MM.1S (cell line): Measurements from ENCODE around the gene S100A3.

Experiments used
- DNase-seq: peaks from one replicate; pipeline ENCODE4 v3.0.0-alpha.2; 2015
- H2AFZ ChIP-seq: fragments of 300-600 bp; sonication (generic); 2 replicates; pipeline ENCODE4 v1.6.0; 2016; ENCODE audit warnings: antibody characterized with exemption, low read length
- H3F3A ChIP-seq: fragments of 300-600 bp; sonication (generic); 2 replicates; pipeline ENCODE4 v1.6.1; 2016; ENCODE audit warnings: mild to moderate bottlenecking, antibody characterized with exemption, low read length, moderate library complexity, mixed read lengths; ENCODE audit not compliant: insufficient read depth
- H3K27ac ChIP-seq: fragments of 300-600 bp; sonication (generic); 2 replicates; pipeline ENCODE4 v1.5.1; 2016; ENCODE audit warnings: mild to moderate bottlenecking, low read length
- H3K27me3 ChIP-seq: fragments of 300-600 bp; sonication (generic); replicated peaks from 2 replicates; pipeline ENCODE4 v1.6.0; 2016; ENCODE audit warnings: low read length; ENCODE audit not compliant: insufficient read depth
- H3K36me3 ChIP-seq: fragments of 300-600 bp; sonication (generic); replicated peaks from 2 replicates; pipeline ENCODE4 v1.6.1; 2016; ENCODE audit warnings: mild to moderate bottlenecking, low read length, mixed read lengths; ENCODE audit not compliant: insufficient read depth
- H3K4me1 ChIP-seq: fragments of 300-600 bp; sonication (generic); 2 replicates; pipeline ENCODE4 v1.6.1; 2016; ENCODE audit warnings: low read length, mixed read lengths
- H3K4me2 ChIP-seq: fragments of 300-600 bp; sonication (generic); 2 replicates; pipeline ENCODE4 v1.6.0; 2016; ENCODE audit warnings: low read depth, low read length
- H3K4me3 ChIP-seq: fragments of 300-600 bp; sonication (generic); 2 replicates; pipeline ENCODE4 v1.5.1; 2016; ENCODE audit warnings: low read length, mixed read lengths
- H3K79me2 ChIP-seq: fragments of 300-600 bp; sonication (generic); 2 replicates; pipeline ENCODE4 v1.6.1; 2016; ENCODE audit warnings: mixed run types, low read length, mixed read lengths
- H3K9ac ChIP-seq: fragments of 300-600 bp; sonication (generic); 2 replicates; pipeline ENCODE4 v1.6.1; 2016; ENCODE audit warnings: low read length, mixed read lengths
- H3K9me2 ChIP-seq: fragments of 300-600 bp; sonication (generic); replicated peaks from 2 replicates; pipeline ENCODE4 v1.6.1; 2016; ENCODE audit warnings: mild to moderate bottlenecking, low read length, mixed read lengths; ENCODE audit not compliant: insufficient read depth
- H3K9me3 ChIP-seq: fragments of 300-600 bp; sonication (generic); replicated peaks from 2 replicates; pipeline ENCODE4 v1.6.1; 2016; ENCODE audit warnings: mild to moderate bottlenecking, low read length, mixed read lengths; ENCODE audit not compliant: insufficient read depth
- H4K20me1 ChIP-seq: fragments of 300-600 bp; sonication (generic); 2 replicates; pipeline ENCODE4 v1.6.1; 2016; ENCODE audit warnings: mild to moderate bottlenecking, low read length, moderate library complexity, mixed read lengths; ENCODE audit not compliant: insufficient read depth
- EZH2 ChIP-seq: fragments of 300-600 bp; sonication (generic); optimal IDR thresholded peaks from 2 replicates; pipeline ENCODE3; 2017; ENCODE audit warnings: low read depth, mild to moderate bottlenecking, antibody characterized with exemption, low read length, mixed read lengths
- EZH2phosphoT487 ChIP-seq: fragments of 300-600 bp; sonication (generic); IDR thresholded peaks from 2 replicates; pipeline ENCODE4 v1.6.1; 2018; ENCODE audit warnings: antibody characterized with exemption, low read length
- TF ChIP-seq, protein P1 (sequence below): fragments of 300-600 bp; sonication (generic); IDR thresholded peaks from 2 replicates; pipeline ENCODE4 v1.5.1; 2016; ENCODE audit warnings: antibody characterized with exemption, low read length, mixed read lengths

The S100A3 gene

DNA sequence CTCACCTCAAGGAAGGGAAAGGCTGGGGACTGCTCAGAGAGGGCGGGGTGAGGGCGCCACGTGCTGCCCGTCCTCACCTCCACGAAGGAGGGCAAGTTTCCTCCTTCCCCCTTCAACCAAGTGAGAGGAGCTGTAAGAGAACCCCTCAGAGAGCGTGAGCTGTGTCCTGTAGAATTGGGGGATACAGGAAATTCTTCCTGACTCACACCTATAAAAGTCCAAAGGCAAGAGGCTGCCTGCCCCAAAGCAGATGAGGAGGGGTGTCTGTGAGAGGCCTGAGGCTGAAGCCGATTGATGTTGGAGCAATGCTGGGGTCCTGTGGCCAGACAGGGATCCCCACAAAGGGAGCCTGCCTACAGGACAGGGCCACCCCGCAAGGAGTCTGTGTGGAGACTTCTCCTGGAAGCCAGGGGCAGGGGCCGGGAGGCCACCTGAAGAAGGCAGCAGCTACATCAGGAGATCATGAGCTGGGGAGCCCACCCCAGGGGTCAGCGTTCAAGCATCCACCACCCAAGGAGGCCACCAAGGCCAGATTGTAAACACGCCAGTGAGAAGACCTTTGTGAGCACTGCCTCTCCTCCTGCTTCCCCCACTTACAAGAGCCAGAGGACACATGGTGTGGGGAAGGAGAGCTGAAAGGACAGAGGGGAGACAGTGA lies 41.0 kb downstream of the S100A3 start:
- H2AFZ ChIP-seq: no peak overlapping the region

DNA sequence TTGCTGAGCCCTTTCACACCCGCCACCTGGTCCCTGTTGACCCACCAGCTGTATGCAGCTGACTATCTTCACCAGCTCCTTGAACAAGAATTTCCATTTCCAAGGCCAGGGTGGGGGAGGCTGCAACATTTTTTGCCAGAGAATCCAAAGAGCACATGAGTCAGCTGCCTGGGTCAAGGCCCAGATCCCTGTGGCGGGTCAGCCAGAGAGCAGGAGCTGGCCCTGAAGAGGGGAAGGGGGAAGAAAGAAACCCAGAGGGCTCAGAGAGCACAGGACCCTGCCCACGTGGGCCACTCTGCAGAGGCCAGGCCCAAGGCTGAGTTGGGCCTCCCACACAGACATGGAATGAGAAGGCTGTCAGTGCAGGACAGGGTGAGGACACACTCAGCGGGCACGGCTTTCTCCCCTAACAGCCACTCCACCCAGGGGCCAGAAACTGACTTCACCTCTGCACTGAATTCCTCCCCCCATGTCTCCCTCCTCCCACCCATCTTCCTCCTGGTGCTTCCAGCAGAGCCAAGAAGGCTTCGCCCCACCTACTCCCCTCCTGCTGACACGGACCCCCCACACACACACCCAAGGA lies 42.1 kb downstream of the S100A3 start:
- no peaks in the 10 kb centered on the region for H3K27me3 ChIP-seq
- H3K4me1 ChIP-seq: peaks cover 3% of the 10 kb centered on the region; the same call in 1 of the 2 replicates
- no peak for DNase-seq
- no peak overlapping the region for H3K9ac ChIP-seq
- H2AFZ ChIP-seq: no peak overlapping the region
- H3K4me3 ChIP-seq: no peak overlapping the region
- H4K20me1 ChIP-seq: no peaks in the 10 kb centered on the region
- no peaks in the 10 kb centered on the region for H3K9me2 ChIP-seq
- no peaks in the 10 kb centered on the region for H3K79me2 ChIP-seq
- no peaks in the 10 kb centered on the region for H3K36me3 ChIP-seq
- H3K9me3 ChIP-seq: no peaks in the 10 kb centered on the region
- H3K4me2 ChIP-seq: no peak overlapping the region
- H3F3A ChIP-seq: peaks cover 3% of the 10 kb centered on the region; the same call in 1 of the 2 replicates
- TF ChIP-seq EZH2: no peak
- TF ChIP-seq, protein P1, sequence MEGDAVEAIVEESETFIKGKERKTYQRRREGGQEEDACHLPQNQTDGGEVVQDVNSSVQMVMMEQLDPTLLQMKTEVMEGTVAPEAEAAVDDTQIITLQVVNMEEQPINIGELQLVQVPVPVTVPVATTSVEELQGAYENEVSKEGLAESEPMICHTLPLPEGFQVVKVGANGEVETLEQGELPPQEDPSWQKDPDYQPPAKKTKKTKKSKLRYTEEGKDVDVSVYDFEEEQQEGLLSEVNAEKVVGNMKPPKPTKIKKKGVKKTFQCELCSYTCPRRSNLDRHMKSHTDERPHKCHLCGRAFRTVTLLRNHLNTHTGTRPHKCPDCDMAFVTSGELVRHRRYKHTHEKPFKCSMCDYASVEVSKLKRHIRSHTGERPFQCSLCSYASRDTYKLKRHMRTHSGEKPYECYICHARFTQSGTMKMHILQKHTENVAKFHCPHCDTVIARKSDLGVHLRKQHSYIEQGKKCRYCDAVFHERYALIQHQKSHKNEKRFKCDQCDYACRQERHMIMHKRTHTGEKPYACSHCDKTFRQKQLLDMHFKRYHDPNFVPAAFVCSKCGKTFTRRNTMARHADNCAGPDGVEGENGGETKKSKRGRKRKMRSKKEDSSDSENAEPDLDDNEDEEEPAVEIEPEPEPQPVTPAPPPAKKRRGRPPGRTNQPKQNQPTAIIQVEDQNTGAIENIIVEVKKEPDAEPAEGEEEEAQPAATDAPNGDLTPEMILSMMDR: no peak
- TF ChIP-seq EZH2phosphoT487: no peak
- no peak overlapping the region for H3K27ac ChIP-seq

More for the DNA sequence above, 41.0 kb downstream of the S100A3 start:
- Histone ChIP-seq H3K27me3 (no peaks in the 10 kb centered on the region), H3K9me3 (no peaks in the 10 kb centered on the region), H4K20me1 (no peaks in the 10 kb centered on the region), H3K9me2 (no peaks in the 10 kb centered on the region), H3K79me2 (no peaks in the 10 kb centered on the region), H3K27ac (no peak overlapping the region), H3K36me3 (no peaks in the 10 kb centered on the region), H3K4me3 (no peak overlapping the region), H3F3A (peaks cover 3% of the 10 kb centered on the region; the same call in 1 of the 2 replicates), H3K4me2 (no peak overlapping the region), H3K4me1 (peaks cover 3% of the 10 kb centered on the region; the same call in 1 of the 2 replicates), H3K9ac (no peak overlapping the region)
- TF ChIP-seq EZH2 (no peak), EZH2phosphoT487 (no peak)
- TF ChIP-seq, protein P1: no peak
- no peak for DNase-seq

DNA sequence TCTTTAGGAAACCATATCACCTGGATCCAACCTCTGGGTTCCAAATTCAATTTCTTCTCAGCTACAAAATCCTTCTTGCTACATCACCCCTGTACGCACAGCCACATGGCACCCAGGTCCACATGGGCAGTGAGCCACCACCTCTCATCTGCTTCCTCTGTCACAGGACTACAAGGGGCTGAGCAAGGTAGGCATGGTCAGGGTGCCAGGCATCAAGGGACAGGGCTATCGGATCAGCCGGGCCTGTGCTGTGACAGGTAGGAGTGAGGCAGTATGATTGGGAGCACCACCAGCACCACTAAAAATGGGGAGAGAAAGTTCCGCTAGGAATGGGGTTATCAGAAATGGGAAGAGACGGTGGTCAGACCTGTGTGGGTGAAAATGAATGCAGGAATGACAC lies 42.7 kb downstream of the S100A3 start:
- DNase-seq: no peak
- Histone ChIP-seq H3F3A (peaks cover 3% of the 10 kb centered on the region; the same call in 1 of the 2 replicates), H3K9ac (no peak overlapping the region), H2AFZ (no peak overlapping the region), H3K9me3 (no peaks in the 10 kb centered on the region), H3K79me2 (no peaks in the 10 kb centered on the region), H3K4me1 (peaks cover 3% of the 10 kb centered on the region; the same call in 1 of the 2 replicates), H3K4me2 (no peak overlapping the region), H3K9me2 (no peaks in the 10 kb centered on the region), H4K20me1 (no peaks in the 10 kb centered on the region), H3K27me3 (no peaks in the 10 kb centered on the region), H3K27ac (no peak overlapping the region), H3K36me3 (no peaks in the 10 kb centered on the region), H3K4me3 (no peak overlapping the region)
- TF ChIP-seq EZH2 (no peak), EZH2phosphoT487 (no peak)
- TF ChIP-seq, protein P1: no peak
